SIG-M5 treated with dmso at 0.1 percent for 504 hours (cell line): ENCODE data around the gene CDH16.
"Not testable (repeated sequence)": the region's sequence is repeated elsewhere in the genome, so short reads cannot be mapped to it uniquely, and the experiment has no call there.

Experiments
- DNase-seq: peaks from one replicate; lab custom pipeline; 2025; ENCODE audit not compliant: unreplicated experiment; lab: John Stamatoyannopoulos, UW

The CDH16 gene

DNA sequence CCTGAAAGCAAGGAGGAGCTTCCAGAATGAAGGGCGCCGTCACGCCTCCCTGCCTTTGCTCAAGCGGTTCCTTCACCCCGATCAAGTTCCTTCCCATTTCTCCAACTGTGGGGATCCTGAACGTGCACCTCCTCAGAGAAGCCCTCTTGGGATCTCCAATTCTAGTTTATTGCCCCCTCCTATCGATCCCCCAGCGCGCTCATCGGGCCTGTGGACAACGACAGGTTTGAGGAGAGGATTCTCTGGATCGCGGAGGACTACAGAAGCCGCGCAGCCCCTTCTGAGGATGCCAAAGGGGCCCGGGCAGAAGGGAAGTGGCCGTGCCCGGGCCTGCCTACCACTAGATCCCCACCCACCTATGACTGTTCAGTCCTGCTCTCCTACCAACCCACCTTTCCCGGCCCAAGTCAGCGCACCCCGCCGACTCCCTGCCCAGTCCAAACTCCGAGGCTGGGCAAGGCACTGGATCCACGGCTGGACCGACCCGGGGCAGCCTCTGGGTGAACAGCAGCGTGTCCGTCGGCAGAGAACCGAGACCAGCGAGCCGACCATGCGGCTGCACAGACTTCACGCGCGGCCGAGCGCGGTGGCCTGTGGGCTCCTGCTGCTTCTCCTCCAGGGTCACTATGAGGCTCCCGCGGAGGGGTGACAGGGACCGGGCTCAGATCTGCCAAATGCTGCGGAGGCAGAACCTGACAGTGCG, 29.6 kb upstream of the CDH16 start:
- DNase-seq = no peak

DNA sequence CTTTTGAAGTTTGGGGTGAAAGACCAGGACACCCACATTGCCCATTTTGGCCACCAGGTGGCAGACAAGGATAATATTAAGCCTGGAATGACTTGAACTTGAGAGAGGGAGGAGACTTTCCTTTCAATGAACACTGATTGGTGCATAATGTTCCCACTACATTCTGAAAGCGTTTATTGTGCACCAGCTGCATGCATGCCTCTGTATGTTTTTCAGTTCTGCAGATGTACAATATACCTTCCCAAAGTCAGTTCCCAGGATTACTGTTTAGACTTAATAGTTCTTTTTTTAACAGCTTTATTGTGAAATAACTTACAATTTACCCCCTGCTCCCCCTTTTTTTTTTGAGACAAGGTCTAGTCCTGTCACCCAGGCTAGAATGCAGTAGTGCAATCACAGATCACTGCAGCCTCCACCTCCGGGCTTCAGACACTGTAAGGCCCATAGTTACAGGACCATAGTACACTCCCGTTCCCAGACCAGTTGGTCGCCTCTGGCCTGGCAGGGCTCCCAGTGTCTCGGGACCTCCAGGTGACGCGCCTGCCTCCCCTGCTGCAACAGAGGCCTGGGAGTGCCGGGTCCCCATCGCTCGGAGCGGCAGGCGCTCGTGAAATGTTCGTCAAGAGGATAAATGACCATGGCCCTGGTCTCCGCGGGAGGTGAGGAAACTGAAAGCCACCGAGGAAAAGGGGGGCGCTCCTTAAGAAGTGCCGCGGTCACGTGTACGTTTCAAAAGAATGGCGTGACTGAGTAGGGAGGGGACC, 28.8 kb upstream of the CDH16 start:
- DNase-seq = peak; percentile 80

DNA sequence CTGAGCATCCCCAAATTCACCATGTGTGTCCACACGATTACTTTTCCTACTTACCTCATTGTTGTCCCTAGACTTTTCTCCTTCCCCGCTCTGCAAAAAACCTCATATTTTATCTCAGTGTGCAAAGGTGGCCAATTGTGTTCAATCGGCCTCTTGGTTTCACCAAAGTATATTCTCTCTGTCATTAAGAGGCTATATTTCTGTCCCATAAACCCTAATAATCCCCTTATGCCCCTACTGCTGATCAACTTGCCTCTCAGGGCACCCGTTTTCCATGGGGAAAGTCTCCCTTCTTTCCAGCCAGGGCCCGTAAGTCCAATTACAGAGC, 28.3 kb upstream of the CDH16 start:
- DNase-seq = no peak

DNA sequence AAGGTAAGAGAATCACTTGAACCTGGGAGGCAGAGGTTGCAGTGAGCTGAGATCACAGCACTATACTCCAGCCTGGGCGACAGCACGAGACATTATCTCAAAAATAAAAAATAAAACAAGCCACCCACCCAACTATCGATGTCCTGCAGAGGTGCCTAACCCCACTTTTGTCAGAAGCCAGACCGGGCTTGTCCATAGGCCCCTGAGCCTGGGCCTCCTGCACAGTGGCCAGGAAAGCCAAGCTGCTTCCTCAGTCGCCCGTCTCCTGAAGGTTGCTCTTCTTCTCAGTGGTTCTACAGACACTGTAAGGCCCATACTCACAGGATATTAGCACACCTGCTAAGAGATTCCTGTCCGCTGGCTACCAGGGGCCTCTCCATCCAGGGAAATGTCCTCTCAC, 27.9 kb upstream of the CDH16 start:
- no peak for DNase-seq

DNA sequence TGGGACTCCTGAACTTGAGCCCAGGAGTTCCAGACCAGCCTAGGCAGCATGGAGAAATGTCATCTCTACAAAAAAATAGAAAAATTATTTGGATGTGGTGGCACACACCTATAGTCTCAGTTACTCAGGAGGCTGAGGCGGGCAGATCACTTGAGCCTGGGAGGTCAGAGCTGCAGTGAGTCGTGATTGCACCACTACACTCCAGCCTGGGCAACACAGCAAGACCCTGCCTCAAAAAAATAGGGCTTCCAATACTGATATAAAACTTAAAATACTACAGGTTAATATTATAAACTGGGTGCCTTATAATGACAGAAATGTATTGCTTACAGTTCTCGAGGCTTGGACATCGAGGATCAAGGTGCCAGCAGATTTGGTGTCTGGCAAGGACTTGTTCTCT, 27.3 kb upstream of the CDH16 start:
- no peak for DNase-seq

DNA sequence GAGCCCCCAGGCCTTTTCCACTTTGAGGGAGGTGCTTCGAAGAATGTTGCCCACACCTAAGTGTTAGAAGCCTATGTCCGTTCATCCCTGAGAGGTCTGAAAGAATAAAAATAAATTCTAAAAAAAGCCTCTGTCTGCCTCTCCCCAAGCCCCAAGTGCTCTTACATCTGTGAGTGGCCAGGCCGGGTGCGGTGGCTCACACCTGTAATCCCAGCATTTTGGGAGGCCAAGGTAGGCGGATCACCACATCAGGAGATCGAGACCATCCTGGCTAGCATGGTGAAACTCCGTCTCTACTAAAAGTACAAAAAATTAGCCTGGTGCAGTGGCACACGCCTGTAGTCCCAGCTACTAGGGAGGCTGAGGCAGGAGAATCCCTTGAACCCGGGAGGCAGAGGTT, 26.3 kb upstream of the CDH16 start:
- not testable (repeated sequence) for DNase-seq

DNA sequence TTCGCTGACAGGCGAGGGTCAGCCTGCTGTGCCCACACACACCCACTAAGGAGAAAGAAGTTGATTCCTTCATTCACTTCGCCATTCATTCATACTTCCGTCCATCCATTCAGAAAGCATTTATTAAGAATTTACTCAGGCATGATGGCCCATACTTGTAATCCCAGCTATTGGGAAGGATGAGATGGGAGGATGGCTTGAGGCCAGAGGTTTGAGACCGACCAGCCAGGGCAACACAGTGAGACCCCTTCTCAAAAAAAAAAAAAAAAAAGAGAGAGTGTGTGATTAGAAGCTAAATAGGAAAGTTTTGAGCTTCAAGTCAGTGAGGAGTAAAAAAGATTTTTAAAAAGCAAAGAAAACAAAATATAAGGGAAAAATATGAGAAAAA, 25.4 kb upstream of the CDH16 start:
- no peak for DNase-seq

DNA sequence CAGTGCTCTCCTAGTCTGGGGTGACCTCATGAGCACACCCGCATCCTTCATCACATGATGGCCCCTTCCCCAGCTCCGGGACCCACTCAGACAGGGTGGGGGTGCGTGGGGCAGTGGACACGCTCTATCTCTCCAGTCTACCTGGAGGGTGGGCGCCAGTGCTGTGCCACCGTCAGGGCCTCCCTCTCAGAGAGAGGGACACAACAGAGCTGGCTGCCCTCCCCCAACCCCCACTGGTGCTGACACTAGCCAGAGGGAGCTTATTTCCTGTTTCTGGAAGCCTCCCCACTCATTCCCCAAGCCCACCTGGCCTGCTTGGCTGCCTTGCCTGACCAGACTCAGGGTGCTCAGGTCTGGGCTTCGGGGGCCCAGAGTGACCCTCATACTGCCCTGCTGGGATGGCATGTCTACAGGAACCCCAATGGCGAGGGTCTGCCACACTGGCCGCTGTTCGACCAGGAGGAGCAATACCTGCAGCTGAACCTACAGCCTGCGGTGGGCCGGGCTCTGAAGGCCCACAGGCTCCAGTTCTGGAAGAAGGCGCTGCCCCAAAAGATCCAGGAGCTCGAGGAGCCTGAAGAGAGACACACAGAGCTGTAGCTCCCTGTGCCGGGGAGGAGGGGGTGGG, 24.9 kb upstream of the CDH16 start:
- DNase-seq = no peak

DNA sequence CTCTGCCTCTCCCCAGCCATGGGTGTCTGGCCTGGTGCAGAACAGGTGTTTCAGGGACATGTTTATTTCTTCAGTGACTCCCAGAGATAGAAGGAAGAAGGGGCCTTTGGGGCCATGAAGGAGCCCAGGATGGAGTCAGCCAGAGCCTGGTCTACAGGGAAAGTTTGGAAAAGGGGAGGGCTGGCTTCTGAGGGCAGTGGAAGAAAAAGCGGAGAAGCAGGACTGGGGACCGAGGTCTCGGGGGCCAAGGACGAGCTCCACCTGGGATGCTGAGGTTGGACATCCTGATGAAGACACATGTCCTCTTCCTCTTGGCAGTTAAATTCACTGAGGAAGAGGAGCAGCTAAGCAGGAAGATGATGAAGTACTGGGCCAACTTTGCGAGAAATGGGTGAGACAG, 24.3 kb upstream of the CDH16 start:
- no peak for DNase-seq

DNA sequence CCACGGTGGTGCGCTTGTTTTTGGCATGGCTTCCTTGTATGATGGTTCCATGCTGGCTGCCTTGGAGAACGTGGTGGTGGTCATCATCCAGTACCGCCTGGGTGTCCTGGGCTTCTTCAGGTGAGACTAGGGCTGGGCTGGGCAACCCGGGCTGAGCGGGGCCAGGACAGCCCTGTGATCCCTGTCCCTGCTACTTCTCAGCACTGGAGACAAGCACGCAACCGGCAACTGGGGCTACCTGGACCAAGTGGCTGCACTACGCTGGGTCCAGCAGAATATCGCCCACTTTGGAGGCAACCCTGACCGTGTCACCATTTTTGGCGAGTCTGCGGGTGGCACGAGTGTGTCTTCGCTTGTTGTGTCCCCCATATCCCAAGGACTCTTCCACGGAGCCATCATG, 21.6 kb upstream of the CDH16 start:
- DNase-seq = no peak

DNA sequence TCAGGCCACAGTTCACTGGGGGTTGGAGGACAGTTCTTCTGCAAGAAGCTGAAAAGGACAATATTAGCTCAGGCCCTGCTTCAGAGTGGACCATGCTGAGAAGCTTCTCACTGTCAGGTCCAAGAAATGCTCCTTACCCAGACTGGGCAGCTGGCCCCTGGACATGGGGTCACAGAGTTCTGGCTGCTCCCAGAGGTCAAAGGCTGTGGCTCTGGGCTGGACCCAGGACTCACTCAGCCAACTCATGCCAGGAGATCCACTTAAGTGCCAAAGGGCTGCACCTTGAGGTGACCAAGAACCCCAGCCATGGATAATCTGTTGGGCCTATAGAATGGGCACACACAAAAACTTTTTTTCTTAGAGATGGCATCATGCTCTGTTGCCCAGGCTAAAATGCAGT, 20.7 kb upstream of the CDH16 start:
- DNase-seq = no peak

DNA sequence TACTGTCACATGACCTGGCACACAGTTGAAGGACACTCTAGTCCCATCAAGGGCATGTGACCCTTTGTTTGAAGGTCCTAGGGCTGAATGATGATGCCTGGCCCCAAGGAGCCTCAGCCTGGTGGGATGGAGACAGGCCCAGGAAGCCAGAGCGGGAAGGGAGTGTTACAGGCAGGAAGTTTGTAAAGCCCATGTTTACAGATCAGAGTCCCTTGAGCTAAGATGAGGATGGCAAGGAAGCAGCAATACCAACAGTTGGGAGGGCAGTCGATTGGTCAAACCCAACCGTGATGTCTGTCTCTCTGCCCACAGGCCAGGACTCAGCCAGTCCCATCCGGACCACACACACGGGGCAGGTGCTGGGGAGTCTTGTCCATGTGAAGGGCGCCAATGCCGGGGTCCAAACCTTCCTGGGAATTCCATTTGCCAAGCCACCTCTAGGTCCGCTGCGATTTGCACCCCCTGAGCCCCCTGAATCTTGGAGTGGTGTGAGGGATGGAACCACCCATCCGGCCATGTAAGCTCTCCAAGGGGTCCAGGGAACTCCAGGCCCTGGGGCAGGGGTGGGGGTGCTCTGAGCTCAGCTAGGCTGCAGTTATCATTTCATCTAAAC, 19.1 kb upstream of the CDH16 start:
- no peak for DNase-seq

DNA sequence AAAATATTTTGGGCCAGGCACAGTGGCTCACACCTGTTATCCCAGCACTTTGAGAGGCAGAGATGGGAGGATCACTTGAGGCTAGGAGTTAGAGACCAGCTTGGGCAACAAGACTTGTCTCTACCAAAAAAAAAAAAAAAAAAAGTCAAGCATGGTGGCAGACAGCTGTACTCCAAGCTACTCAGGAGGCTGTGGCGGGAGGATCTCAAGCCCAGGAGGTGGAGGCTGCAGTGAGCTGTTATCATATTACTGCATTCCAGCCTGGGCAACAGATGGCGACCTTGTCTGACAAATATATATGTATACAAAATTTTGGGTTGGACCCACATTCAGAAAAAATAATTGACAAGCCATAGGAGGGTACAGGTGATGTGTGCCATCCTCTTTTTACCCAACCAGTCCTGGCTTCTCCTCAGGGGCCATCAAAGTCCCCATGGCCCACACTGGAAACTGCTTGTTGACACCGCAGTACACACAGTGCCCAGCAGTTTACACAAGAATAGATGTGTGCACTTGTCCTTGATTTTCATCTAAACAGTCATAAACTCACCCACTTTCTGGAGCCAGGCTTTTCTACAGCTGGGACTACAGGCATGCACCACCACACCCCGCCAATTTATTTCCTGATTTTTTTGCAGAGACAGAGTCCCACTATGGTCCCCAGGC, 18.3 kb upstream of the CDH16 start:
- no peak for DNase-seq

DNA sequence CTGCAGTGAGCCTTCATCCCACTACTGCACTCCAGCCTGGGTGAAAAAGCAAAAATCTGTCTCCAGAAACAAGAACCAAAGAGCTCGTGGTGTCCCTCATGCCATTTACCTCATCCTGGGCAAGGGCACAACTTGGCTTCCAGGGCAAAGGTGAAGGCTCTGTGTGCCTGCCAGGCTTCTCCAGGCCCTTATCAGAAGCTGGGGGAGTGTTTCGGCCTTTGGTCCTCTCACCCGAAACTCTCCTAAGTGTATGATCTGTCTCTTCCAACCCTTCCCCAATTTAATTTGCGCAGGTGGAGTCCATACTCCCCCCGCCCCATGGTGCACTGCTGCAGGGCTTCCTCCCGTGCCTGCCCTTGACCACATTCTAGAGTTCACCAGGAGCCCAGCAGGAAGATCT, 17.8 kb upstream of the CDH16 start:
- DNase-seq = no peak

DNA sequence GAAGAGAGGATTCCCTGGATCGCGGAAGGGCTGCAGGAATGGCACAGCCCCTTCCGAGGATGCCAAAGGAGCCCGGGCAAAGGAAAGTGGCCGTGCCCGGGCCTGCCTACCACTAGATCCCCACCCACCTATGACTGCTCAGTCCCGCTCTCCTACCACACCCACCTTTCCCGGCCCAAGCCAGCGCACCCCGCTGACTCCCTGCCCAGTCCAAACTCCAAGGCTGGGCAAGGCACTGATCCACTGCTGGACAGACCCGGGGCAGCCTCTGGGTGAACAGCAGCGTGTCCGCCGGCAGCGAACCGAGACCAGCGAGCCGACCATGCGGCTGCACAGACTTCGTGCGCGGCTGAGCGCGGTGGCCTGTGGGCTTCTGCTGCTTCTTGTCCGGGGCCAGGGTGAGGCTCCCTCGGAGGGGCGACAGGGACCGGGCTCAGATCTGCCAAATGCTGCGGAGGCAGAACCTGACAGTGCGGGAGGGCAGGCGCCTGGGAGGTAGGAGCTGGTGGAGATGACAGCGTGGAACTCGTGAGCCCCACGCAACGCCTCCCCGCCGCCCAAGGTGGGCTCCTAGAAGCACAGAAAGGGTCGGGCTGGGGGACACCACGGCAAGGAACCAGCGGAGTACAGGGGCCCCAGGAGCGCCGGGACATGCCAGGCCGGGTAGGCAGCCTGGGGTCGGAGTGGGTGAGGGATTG, 16.8 kb upstream of the CDH16 start, which contains the start of gene CES2:
Gene CES2, plus strand, starts transcription at position 203 of the 698 bp plus-strand sequence. Its CDS starts 120 bp downstream, at position 323.
- no peak for DNase-seq

DNA sequence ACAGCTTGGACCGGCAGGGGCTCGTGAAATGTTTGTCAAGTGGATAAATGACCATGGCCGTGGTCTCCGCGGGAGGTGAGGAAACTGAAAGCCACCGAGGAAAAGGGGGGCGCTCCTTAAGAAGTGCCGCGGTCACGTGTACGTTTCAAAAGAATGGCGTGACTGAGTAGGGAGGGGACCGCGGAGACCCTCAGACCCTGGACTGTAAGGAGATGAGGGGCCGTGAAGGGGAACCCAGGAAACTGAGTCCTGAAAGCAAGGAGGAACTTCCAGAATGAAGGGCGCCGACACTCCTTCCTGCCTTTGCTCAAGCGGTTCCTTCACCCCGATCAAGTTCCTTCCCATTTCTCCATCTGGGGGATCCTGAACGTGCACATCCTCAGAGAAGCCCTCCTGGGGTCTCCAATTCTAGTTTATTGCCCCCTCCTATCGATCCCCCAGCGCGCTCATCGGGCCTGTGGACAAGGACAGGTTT, 16.2 kb upstream of the CDH16 start:
- not testable (repeated sequence) for DNase-seq

DNA sequence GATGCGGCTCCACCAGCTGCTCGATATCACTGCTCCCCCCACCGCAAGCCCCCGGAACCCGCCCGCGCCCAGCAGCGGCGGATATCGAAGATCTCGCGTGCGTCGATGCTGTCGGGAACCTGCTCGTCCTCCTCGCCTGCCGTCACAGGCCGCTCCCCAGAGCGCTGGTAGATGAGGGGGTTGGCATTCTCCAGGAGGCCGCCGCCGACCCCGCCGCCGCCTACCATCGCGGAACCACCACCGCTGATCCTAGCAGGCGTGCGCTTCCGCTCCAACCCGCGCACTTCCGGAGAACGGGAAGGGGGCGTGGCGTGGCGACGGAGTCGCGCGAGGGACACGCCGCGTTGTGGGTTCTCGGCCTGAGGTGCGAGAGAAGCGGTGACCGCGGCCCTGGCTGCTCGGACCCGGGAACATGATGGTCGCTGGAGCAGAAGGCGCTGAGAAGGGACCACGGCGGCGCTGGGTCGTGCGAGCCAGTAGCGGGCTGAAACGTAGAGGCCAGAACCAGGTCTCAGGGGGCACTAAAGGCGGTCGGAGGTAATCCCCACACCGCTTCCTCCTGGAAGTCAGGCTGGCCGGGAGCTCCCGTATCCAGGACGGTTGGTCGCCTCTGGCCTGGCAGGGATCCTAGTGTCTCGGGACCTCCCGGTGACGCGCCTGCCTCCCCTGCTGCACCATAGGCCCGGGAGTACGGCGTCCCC, 15.6 kb upstream of the CDH16 start, which contains the start of gene CIAO2B:
Gene CIAO2B, minus strand, starts transcription at position 265 of the 701 bp plus-strand sequence. Its CDS starts 38 bp downstream, at position 227.
- DNase-seq = peak; percentile 72

DNA sequence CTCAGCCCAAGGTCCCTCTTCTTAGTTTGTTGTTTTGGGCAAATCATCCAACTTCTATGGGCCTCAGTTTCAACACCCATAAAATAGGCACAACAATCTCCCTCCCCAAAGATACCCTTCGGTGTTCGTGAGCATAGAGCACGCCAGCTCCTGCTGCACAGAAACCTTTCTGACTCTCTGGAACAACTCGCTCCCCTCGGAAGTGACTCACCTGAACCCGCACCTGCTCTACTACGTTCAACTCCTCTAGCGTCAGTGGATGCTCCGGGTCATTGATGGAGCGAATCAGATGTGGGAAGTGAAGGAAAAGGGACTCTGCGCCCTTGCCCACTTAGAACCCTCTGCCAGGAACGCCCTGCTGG, 15.1 kb upstream of the CDH16 start:
- no peak for DNase-seq

DNA sequence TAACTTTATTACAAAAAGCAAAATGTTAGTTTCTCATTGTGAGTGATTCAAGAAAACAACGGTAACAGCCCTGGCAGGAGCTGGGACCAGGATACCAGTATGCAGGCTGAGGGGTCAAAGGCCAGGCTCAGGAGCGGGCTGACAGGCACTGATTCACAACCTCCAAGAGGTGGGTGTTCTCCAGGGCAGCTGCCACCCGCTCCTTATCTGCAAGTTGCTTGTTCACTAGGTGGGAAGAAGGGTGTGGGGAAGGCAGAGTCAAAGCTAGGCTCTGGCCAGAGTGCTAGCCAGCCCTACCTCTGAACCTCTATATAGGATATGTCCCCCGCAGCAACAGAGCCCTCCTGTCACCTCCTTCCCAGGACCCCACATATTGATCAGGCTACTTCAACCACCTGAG, 13.4 kb upstream of the CDH16 start:
- DNase-seq = no peak

DNA sequence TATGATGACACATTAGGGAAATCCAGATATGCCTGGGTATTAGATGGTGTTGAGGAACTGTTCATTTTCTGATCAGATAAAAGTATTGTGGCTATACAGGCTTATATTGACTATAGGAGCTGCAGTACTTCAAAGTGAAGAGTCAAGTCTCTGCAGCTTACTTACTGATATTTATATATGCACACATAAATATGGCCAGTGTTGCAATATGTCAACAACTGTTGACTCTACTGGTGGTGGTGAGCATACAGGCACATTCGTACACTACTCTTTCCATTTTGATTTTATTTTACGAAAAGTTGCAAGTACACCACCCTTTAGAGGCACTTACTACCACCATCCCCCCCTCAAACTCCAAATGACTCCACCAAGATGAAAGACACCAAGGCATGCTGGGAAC, 13.0 kb upstream of the CDH16 start:
- no peak for DNase-seq
